ENCODE data around the gene OR51G2.

Gene OR51G2

GRCh38 chr11:4865855-4866254 lies 53.3 kb downstream of the OR51G2 start:
- DNase-seq (ENCODE audit: low spot score), result no peak

GRCh38 chr11:4863876-4864275 lies 55.3 kb downstream of the OR51G2 start:
- no peak for DNase-seq (ENCODE audit: low spot score)

All from SK-N-DZ (cell line).